Measurements from ENCODE around the gene HCFC1. TPM values are rescaled to one million over a fixed set of nuclear protein-coding genes. Genes with fewer than 3 reads are reported as not detected.

The HCFC1 gene
- total and polyA plus RNA-seq, 2 experiments from 2014 or later = 18.9 to 25.0 TPM

DNA sequence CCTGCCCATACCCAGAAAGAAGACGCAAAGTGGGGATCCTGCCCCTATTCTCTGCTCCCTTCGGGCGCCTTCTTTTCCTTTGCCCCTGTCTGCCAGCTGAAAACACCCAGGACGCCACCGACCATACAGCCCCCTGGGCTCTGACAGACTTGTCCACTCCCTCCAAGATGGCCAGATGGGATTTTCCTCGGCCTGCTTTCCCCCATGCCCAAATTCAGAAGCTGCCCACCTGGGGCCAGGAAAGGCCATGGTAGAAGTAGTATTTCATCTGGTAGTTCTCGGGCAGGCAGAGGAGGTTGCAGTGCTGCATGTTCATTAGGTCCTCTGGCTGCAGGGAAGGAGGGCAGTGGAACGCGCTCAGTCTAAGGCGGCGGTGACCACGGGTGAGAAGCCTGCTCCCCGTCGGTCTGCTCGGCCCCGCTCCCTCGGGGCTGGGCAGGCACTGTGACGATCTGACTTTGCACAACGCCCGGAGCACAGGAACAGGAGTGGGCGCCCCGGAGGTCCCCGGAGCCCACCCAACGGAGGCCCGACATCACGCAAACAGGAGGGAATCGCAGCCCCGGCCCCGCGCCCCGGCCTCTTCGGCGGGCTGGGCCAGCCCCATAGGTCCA lies 37.4 kb downstream of the HCFC1 start:
- Histone ChIP-seq H2AFZ (no peak overlapping the region), H3K9me2 (replicated peaks; ENCODE audit: insufficient read depth) (no peaks in the 10 kb centered on the region), H3K27me3 (no peaks in the 10 kb centered on the region), H3K4me1 (ENCODE audit: insufficient read depth) (no peaks in the 10 kb centered on the region), H4K20me1 (ENCODE audit: insufficient read depth, poor library complexity, severe bottlenecking) (no peaks in the 10 kb centered on the region), H3K27ac (no peak overlapping the region), H3K4me3 (peak overlapping the region; percentile 67), H3K36me3 (replicated peaks; ENCODE audit: insufficient read depth, low read depth) (no peaks in the 10 kb centered on the region), H3K79me2 (peaks cover 18% of the 10 kb centered on the region), H3K9me3 (ENCODE audit: low read depth) (no peaks in the 10 kb centered on the region), H3K4me2 (peak overlapping the region; percentile 84)
- 34% methylated on average over 28 of the region's 33 CpGs for WGBS (ENCODE audit: low lambda C conversion rate, missing lambda C conversion rate)
- TF ChIP-seq, protein P1, sequence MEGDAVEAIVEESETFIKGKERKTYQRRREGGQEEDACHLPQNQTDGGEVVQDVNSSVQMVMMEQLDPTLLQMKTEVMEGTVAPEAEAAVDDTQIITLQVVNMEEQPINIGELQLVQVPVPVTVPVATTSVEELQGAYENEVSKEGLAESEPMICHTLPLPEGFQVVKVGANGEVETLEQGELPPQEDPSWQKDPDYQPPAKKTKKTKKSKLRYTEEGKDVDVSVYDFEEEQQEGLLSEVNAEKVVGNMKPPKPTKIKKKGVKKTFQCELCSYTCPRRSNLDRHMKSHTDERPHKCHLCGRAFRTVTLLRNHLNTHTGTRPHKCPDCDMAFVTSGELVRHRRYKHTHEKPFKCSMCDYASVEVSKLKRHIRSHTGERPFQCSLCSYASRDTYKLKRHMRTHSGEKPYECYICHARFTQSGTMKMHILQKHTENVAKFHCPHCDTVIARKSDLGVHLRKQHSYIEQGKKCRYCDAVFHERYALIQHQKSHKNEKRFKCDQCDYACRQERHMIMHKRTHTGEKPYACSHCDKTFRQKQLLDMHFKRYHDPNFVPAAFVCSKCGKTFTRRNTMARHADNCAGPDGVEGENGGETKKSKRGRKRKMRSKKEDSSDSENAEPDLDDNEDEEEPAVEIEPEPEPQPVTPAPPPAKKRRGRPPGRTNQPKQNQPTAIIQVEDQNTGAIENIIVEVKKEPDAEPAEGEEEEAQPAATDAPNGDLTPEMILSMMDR (IDR thresholded peaks at IDR 0.05; ENCODE audit: poor library complexity) = no peak
- no peak for TF ChIP-seq EZH2phosphoT487 (IDR thresholded peaks at IDR 0.05; ENCODE audit: low read depth, severe bottlenecking, unreplicated experiment)
- TF ChIP-seq EZH2 (IDR thresholded peaks at IDR 0.05; ENCODE audit: borderline replicate concordance) = no peak
- DNase-seq (ENCODE audit: low spot score) = no peak

DNA sequence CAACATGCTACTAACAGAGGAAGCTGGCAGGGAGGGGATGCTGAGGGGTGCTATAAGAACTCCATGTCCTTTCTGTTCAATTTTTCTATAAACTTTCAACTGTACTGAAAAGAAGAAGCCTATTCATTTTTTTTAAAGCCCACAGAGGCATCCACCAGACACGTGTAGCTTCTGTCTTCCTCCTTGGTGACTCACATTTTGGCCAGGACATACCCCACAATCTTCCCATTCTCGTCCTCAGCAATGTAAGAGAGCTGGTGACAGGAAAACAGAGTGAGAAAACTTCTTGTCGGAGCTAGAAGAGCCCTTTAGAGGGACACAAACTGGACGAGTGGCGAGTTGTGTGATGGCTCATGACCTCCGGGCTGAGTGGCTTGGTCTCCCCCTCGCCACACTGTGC lies 37.9 kb downstream of the HCFC1 start:
- Histone ChIP-seq H3K4me3 (no peak overlapping the region), H2AFZ (no peak overlapping the region), H4K20me1 (ENCODE audit: insufficient read depth, poor library complexity, severe bottlenecking) (no peaks in the 10 kb centered on the region), H3K9me3 (ENCODE audit: low read depth) (no peaks in the 10 kb centered on the region), H3K4me2 (peak overlapping the region; percentile 84), H3K36me3 (replicated peaks; ENCODE audit: insufficient read depth, low read depth) (no peaks in the 10 kb centered on the region), H3K9me2 (replicated peaks; ENCODE audit: insufficient read depth) (no peaks in the 10 kb centered on the region), H3K27me3 (no peaks in the 10 kb centered on the region), H3K27ac (no peak overlapping the region), H3K79me2 (peaks cover 18% of the 10 kb centered on the region), H3K4me1 (ENCODE audit: insufficient read depth) (no peaks in the 10 kb centered on the region)
- DNase-seq (ENCODE audit: low spot score) = no peak
- WGBS (ENCODE audit: low lambda C conversion rate, missing lambda C conversion rate) = 65% methylated on average over 7 of the region's 7 CpGs
- TF ChIP-seq EZH2 (IDR thresholded peaks at IDR 0.05; ENCODE audit: borderline replicate concordance) (no peak), EZH2phosphoT487 (IDR thresholded peaks at IDR 0.05; ENCODE audit: low read depth, severe bottlenecking, unreplicated experiment) (no peak)
- TF ChIP-seq, protein P1 (IDR thresholded peaks at IDR 0.05; ENCODE audit: poor library complexity) = no peak

DNA sequence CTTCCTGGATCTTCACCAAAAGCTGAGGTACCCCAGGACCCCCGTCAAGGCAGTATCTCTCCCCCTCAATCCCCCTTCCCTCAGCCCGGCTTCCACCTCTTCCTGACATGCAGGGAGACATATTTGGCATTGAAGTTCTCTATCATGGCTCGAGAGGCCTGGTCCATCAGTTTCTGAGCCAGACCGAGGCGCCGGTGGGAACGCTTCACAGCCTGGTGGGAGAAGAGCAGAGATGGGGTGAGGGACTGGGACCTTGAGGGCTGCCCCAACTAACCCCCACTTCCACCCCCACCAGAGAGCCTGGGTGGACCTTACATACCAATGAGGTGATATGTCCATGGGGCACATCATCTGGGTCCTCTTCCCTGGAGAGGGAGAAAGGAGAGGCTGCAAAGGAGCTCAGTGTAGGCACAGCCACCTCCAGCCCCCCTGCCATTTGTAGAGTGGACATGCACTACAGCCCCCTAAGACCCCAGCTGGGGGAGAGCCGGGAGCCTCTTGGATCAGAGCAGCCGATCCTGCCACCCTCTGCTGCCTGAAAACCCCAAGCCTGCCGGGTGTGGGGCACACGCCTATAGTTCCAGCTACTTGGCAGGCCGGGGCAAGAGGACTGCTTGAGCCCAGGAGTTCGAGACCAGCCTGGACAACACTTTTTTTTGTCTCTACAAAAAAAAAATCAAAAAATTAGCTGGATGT lies 39.2 kb downstream of the HCFC1 start:
- 88% methylated on average over 13 of the region's 13 CpGs for WGBS (ENCODE audit: low lambda C conversion rate, missing lambda C conversion rate)
- Histone ChIP-seq H3K9me3 (ENCODE audit: low read depth) (no peaks in the 10 kb centered on the region), H3K4me2 (no peak overlapping the region), H3K4me3 (no peak overlapping the region), H3K36me3 (replicated peaks; ENCODE audit: insufficient read depth, low read depth) (no peaks in the 10 kb centered on the region), H3K27ac (no peak overlapping the region), H3K4me1 (ENCODE audit: insufficient read depth) (no peaks in the 10 kb centered on the region), H3K27me3 (no peaks in the 10 kb centered on the region), H3K79me2 (peaks cover 18% of the 10 kb centered on the region), H4K20me1 (ENCODE audit: insufficient read depth, poor library complexity, severe bottlenecking) (no peaks in the 10 kb centered on the region), H2AFZ (no peak overlapping the region), H3K9me2 (replicated peaks; ENCODE audit: insufficient read depth) (no peaks in the 10 kb centered on the region)
- TF ChIP-seq, protein P1 (IDR thresholded peaks at IDR 0.05; ENCODE audit: poor library complexity) = no peak
- TF ChIP-seq EZH2 (IDR thresholded peaks at IDR 0.05; ENCODE audit: borderline replicate concordance) (no peak), EZH2phosphoT487 (IDR thresholded peaks at IDR 0.05; ENCODE audit: low read depth, severe bottlenecking, unreplicated experiment) (no peak)
- no peak for DNase-seq (ENCODE audit: low spot score)

Data from hepatocyte (in vitro differentiated cells).